Panc1 (cell line): Measurements from ENCODE around the gene GSG1. TPM values are rescaled to one million over a fixed set of nuclear protein-coding genes. Genes with fewer than 3 reads are reported as not detected.

Experiments
- ATAC-seq: fragments of 200-7000 bp; cut with Tn5 transposase; 2 replicates; pipeline ENCODE4 v1.9.1; 2020; ENCODE audit warnings: mild to moderate bottlenecking, moderate library complexity
- BruUV-seq: library from RNA; stranded (reverse); fragments of 400-500 nt; replicated peaks from 2 replicates; lab custom pipeline; 2021; lab: Mats Ljungman, UMichigan
- CTCF ChIA-PET: fragments of 300-600 bp; sonication (Branson Sonifier 250); formaldehyde crosslinking; loops from one replicate; lab custom pipeline; 2022; ENCODE audit warnings: antibody characterized with exemption; lab: Charles Lee
- POLR2A ChIA-PET: fragments of 300-600 bp; sonication (Branson Sonifier 250); formaldehyde crosslinking; loops from one replicate; lab custom pipeline; 2022; ENCODE audit warnings: antibody characterized with exemption; lab: Charles Lee
- DNase-seq: peaks from one replicate; pipeline ENCODE4 v3.0.0-alpha.2; 2010; ENCODE audit warnings: low read depth, low spot score
- H3K27ac ChIP-seq: 2 replicates; pipeline ENCODE4 v1.5.1; 2011; ENCODE audit warnings: mild to moderate bottlenecking, low read length, inconsistent platforms
- H3K27me3 ChIP-seq: fragments of 200-500 bp; sonication (Bioruptor generic); 2 replicates; pipeline ENCODE4 v1.6.0; 2014; ENCODE audit warnings: low read length, inconsistent platforms; ENCODE audit not compliant: control insufficient read depth, insufficient read depth
- H3K36me3 ChIP-seq: fragments of 200-500 bp; sonication (Bioruptor generic); 2 replicates; pipeline ENCODE4 v1.5.1; 2014; ENCODE audit warnings: inconsistent platforms, mild to moderate bottlenecking, low read length, moderate library complexity; ENCODE audit not compliant: control insufficient read depth, insufficient read depth
- H3K4me1 ChIP-seq: 2 replicates; pipeline ENCODE4 v1.5.1; 2011; ENCODE audit warnings: inconsistent platforms, mild to moderate bottlenecking, low read length, moderate library complexity; ENCODE audit not compliant: control insufficient read depth, insufficient read depth
- H3K4me3 ChIP-seq, 2 experiments: 2 replicates each; pipeline ENCODE4 v1.5.1; 2011 to 2012; ENCODE audit warnings: low read depth in 2 of 2, low read length in 2 of 2, mild to moderate bottlenecking in 2 of 2, inconsistent platforms in 1 of 2, moderate library complexity in 1 of 2
- H3K9me3 ChIP-seq: fragments of 200-500 bp; sonication (Bioruptor generic); 2 replicates; pipeline ENCODE4 v1.5.1; 2014; ENCODE audit warnings: low read depth, mild to moderate bottlenecking, inconsistent platforms, low read length, moderate library complexity; ENCODE audit not compliant: control insufficient read depth, insufficient read depth
- POLR2AphosphoS5 ChIP-seq: IDR thresholded peaks from 2 replicates; pipeline ENCODE4 v1.6.1; 2012; ENCODE audit warnings: mild to moderate bottlenecking, low read depth, low read length, moderate library complexity
- SIN3A ChIP-seq: IDR thresholded peaks from 2 replicates; pipeline ENCODE4 v1.6.1; 2012; ENCODE audit warnings: low read depth, mild to moderate bottlenecking, low read length, moderate library complexity, borderline replicate concordance; ENCODE audit not compliant: insufficient read depth
- TCF7L2 ChIP-seq: IDR thresholded peaks from 2 replicates; pipeline ENCODE4 v1.6.1; 2011; ENCODE audit warnings: mild to moderate bottlenecking, low read depth, low read length, inconsistent platforms
- in situ Hi-C: cut with HindIII; loops from 2 replicates; pipeline ENCODE4 v1.10.0; 2016; ENCODE audit warnings: low sequenced_read_pairs, low pct_unique_long_range_greater_than_20kb
- intact Hi-C: fragments of 100-400 bp; cut with micrococcal nuclease; formaldehyde crosslinking; loops from one replicate; pipeline ENCODE4 v1.10.0; 2022; ENCODE audit not compliant: unreplicated experiment
- total RNA-seq: library from RNA; stranded (reverse); gene quantifications from one replicate; pipeline ENCODE4 v1.2.1, GENCODE V29; 2021; ENCODE audit not compliant: unreplicated experiment
- TF ChIP-seq, protein P1 (sequence below): fragments of 450-650 bp; IDR thresholded peaks from 2 replicates; pipeline ENCODE4 v1.5.1; 2017; ENCODE audit warnings: mild to moderate bottlenecking
- TF ChIP-seq, protein P2 (sequence below), 2 experiments: IDR thresholded peaks; 2 replicates each; pipeline ENCODE4 v1.6.1; 2011 to 2012; ENCODE audit warnings: low read depth in 2 of 2, control low read depth in 1 of 2, low read length in 1 of 2, mild to moderate bottlenecking in 1 of 2, moderate library complexity in 1 of 2; ENCODE audit not compliant: insufficient read depth in 1 of 2

GSG1 gene
- total RNA-seq, 1 experiment from 2014 or later = not detected

DNA sequence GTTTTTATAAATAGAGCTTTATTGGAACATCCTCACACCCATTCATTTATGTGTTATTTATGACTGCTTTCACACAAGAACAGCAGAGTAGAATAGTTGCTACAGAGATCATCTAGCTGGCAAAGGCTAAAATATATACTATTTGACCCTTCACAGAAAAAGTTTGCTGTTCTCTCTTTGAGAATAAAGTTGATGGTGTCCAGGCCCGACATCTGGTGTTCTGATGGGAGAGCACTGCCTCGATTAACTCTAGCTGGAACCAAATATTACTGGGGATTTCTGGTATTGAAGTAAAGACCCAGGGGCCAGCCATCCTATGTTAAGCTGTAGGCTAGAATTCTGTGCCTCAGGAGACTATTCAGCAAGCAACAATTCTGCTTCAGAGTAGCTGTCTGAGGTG, 37.5 kb downstream of the GSG1 start:
- Histone ChIP-seq H3K27ac (no peak overlapping the region), H3K4me3 (no peak overlapping the region), H3K9me3 (no peaks in the 10 kb centered on the region), H3K4me1 (no peaks in the 10 kb centered on the region), H3K27me3 (no peaks in the 10 kb centered on the region), H3K36me3 (no peaks in the 10 kb centered on the region)
- DNase-seq = no peak
- intact Hi-C loops (no loop called here), in situ Hi-C loops (no loop called here)
- POLR2A ChIA-PET = no interaction called here
- TF ChIP-seq SIN3A = no peak
- TF ChIP-seq, protein P1, sequence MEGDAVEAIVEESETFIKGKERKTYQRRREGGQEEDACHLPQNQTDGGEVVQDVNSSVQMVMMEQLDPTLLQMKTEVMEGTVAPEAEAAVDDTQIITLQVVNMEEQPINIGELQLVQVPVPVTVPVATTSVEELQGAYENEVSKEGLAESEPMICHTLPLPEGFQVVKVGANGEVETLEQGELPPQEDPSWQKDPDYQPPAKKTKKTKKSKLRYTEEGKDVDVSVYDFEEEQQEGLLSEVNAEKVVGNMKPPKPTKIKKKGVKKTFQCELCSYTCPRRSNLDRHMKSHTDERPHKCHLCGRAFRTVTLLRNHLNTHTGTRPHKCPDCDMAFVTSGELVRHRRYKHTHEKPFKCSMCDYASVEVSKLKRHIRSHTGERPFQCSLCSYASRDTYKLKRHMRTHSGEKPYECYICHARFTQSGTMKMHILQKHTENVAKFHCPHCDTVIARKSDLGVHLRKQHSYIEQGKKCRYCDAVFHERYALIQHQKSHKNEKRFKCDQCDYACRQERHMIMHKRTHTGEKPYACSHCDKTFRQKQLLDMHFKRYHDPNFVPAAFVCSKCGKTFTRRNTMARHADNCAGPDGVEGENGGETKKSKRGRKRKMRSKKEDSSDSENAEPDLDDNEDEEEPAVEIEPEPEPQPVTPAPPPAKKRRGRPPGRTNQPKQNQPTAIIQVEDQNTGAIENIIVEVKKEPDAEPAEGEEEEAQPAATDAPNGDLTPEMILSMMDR = no peak
- TF ChIP-seq, protein P2, sequence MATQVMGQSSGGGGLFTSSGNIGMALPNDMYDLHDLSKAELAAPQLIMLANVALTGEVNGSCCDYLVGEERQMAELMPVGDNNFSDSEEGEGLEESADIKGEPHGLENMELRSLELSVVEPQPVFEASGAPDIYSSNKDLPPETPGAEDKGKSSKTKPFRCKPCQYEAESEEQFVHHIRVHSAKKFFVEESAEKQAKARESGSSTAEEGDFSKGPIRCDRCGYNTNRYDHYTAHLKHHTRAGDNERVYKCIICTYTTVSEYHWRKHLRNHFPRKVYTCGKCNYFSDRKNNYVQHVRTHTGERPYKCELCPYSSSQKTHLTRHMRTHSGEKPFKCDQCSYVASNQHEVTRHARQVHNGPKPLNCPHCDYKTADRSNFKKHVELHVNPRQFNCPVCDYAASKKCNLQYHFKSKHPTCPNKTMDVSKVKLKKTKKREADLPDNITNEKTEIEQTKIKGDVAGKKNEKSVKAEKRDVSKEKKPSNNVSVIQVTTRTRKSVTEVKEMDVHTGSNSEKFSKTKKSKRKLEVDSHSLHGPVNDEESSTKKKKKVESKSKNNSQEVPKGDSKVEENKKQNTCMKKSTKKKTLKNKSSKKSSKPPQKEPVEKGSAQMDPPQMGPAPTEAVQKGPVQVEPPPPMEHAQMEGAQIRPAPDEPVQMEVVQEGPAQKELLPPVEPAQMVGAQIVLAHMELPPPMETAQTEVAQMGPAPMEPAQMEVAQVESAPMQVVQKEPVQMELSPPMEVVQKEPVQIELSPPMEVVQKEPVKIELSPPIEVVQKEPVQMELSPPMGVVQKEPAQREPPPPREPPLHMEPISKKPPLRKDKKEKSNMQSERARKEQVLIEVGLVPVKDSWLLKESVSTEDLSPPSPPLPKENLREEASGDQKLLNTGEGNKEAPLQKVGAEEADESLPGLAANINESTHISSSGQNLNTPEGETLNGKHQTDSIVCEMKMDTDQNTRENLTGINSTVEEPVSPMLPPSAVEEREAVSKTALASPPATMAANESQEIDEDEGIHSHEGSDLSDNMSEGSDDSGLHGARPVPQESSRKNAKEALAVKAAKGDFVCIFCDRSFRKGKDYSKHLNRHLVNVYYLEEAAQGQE (IDR thresholded peaks at IDR 0.05; ENCODE audit: insufficient read depth in 1 of 2, low read depth in 2 of 2, low read length in 1 of 2) = no peak
- TF ChIP-seq TCF7L2 = no peak
- no peak for TF ChIP-seq POLR2AphosphoS5
- no TSS peak for BruUV-seq
- CTCF ChIA-PET = no interaction called here
- no peak for ATAC-seq

DNA sequence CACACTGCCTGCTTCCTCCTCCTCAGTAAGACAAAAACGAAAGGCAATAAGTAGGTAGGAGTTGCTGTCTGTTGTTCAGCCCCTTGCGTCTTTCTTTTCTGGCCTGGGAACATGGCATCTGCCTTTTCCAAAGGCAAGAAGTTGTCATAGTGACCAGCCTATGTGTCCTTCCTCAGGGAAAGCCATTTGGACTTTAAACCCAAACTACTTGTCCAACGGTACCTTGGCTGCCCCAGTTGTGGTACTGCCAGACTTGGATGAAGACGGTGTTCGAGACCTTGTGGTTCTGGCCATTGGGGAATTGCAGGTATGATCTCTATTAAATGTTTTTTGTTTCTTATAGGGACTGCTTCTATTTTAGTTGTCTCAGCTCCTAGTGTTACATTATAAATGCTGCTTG, 40.8 kb downstream of the GSG1 start:
- ChIA-PET POLR2A (no interaction called here), CTCF (no interaction called here)
- Histone ChIP-seq H3K27ac (no peak overlapping the region), H3K36me3 (no peaks in the 10 kb centered on the region), H3K27me3 (no peaks in the 10 kb centered on the region), H3K9me3 (no peaks in the 10 kb centered on the region), H3K4me3 (no peak overlapping the region), H3K4me1 (no peaks in the 10 kb centered on the region)
- in situ Hi-C loops = no loop called here
- TF ChIP-seq POLR2AphosphoS5 = no peak
- TF ChIP-seq TCF7L2 = no peak
- TF ChIP-seq, protein P1 = no peak
- TF ChIP-seq, protein P2 (IDR thresholded peaks at IDR 0.05; ENCODE audit: insufficient read depth in 1 of 2, low read depth in 2 of 2, low read length in 1 of 2) = no peak
- TF ChIP-seq SIN3A = no peak
- intact Hi-C loops = no loop called here
- DNase-seq (no peak), ATAC-seq (no peak)
- no TSS peak for BruUV-seq
